H9 (cell line): ENCODE measurements around the gene HNRNPR. TPM values are rescaled to one million over a fixed set of nuclear protein-coding genes. Genes with fewer than 3 reads are reported as not detected.

Experiments
- DNase-seq: peaks from one replicate; pipeline ENCODE4 v3.0.0-alpha.2; 2017
- H2AFZ ChIP-seq: one replicate; pipeline ENCODE4 v1.6.1; 2013; ENCODE audit warnings: mild to moderate bottlenecking, low read length, control low read depth, moderate library complexity
- H2AK5ac ChIP-seq: 2 replicates; pipeline ENCODE4 v1.6.1; 2013; ENCODE audit warnings: low read length, control low read depth, mixed read lengths; ENCODE audit not compliant: insufficient read length
- H2BK120ac ChIP-seq: one replicate; pipeline ENCODE4 v1.6.1; 2013; ENCODE audit warnings: low read depth, mild to moderate bottlenecking, low read length, control low read depth, inconsistent platforms; ENCODE audit not compliant: poor library complexity, severe bottlenecking
- H2BK12ac ChIP-seq: 2 replicates; pipeline ENCODE4 v1.6.1; 2013; ENCODE audit warnings: low read length, control low read depth, mixed read lengths, low read depth; ENCODE audit not compliant: insufficient read length
- H2BK15ac ChIP-seq: 2 replicates; pipeline ENCODE4 v1.6.1; 2013; ENCODE audit warnings: low read depth, low read length, control low read depth
- H2BK20ac ChIP-seq: one replicate; pipeline ENCODE4 v1.6.1; 2013; ENCODE audit warnings: low read depth, mild to moderate bottlenecking, low read length, control low read depth, inconsistent platforms; ENCODE audit not compliant: poor library complexity, severe bottlenecking
- H2BK5ac ChIP-seq: 2 replicates; pipeline ENCODE4 v1.6.1; 2013; ENCODE audit warnings: low read length, control low read depth, mixed read lengths; ENCODE audit not compliant: insufficient read length
- H3K14ac ChIP-seq: 2 replicates; pipeline ENCODE4 v1.6.1; 2013; ENCODE audit warnings: low read length, control low read depth; ENCODE audit not compliant: insufficient read depth
- H3K18ac ChIP-seq: 2 replicates; pipeline ENCODE4 v1.6.1; 2013; ENCODE audit warnings: low read depth, mild to moderate bottlenecking, mixed read lengths, low read length, control low read depth; ENCODE audit not compliant: insufficient read length
- H3K23ac ChIP-seq: 2 replicates; pipeline ENCODE4 v1.6.1; 2013; ENCODE audit warnings: low read length, control low read depth, mixed read lengths, low read depth; ENCODE audit not compliant: insufficient read length
- H3K23me2 ChIP-seq: 2 replicates; pipeline ENCODE4 v1.6.1; 2013; ENCODE audit warnings: low read depth, mild to moderate bottlenecking, mixed read lengths, low read length, control low read depth; ENCODE audit not compliant: insufficient read length, poor library complexity, severe bottlenecking
- H3K27ac ChIP-seq: 2 replicates; pipeline ENCODE4 v1.5.1; 2013; ENCODE audit warnings: low read length, control low read depth, mixed read lengths, low read depth; ENCODE audit not compliant: insufficient read length
- H3K27me3 ChIP-seq: 2 replicates; pipeline ENCODE4 v1.6.1; 2013; ENCODE audit warnings: low read length, control low read depth, inconsistent platforms; ENCODE audit not compliant: insufficient read depth
- H3K4ac ChIP-seq: 2 replicates; pipeline ENCODE4 v1.6.1; 2013; ENCODE audit warnings: low read depth, mild to moderate bottlenecking, control low read depth, inconsistent platforms, low read length, moderate library complexity
- H3K4me1 ChIP-seq: 2 replicates; pipeline ENCODE4 v1.6.1; 2013; ENCODE audit warnings: low read length, control low read depth, inconsistent platforms; ENCODE audit not compliant: insufficient read depth
- H3K4me2 ChIP-seq: 2 replicates; pipeline ENCODE4 v1.6.1; 2013; ENCODE audit warnings: low read length, control low read depth, mixed read lengths; ENCODE audit not compliant: insufficient read length, insufficient read depth
- H3K56ac ChIP-seq: 2 replicates; pipeline ENCODE4 v1.6.1; 2013; ENCODE audit warnings: low read depth, mild to moderate bottlenecking, mixed read lengths, low read length, control low read depth; ENCODE audit not compliant: insufficient read length
- H3K79me1 ChIP-seq: 2 replicates; pipeline ENCODE4 v1.6.1; 2013; ENCODE audit warnings: low read depth, mild to moderate bottlenecking, moderate library complexity, low read length, control low read depth, inconsistent platforms; ENCODE audit not compliant: insufficient read depth, poor library complexity, severe bottlenecking
- H3K79me2 ChIP-seq: 2 replicates; pipeline ENCODE4 v1.6.1; 2013; ENCODE audit warnings: low read length, control low read depth, inconsistent platforms; ENCODE audit not compliant: insufficient read depth
- H3K9ac ChIP-seq: 2 replicates; pipeline ENCODE4 v1.6.1; 2013; ENCODE audit warnings: low read length, control low read depth, mixed read lengths; ENCODE audit not compliant: insufficient read length; ENCODE audit errors: extremely low read depth
- H3K9me3 ChIP-seq: one replicate; pipeline ENCODE4 v1.6.1; 2013; ENCODE audit warnings: low read depth, low read length, inconsistent platforms; ENCODE audit not compliant: control insufficient read depth
- H3T11ph ChIP-seq: one replicate; pipeline ENCODE4 v1.6.1; 2013; ENCODE audit warnings: mild to moderate bottlenecking, low read length, control low read depth, inconsistent platforms
- H4K20me1 ChIP-seq: one replicate; pipeline ENCODE4 v1.6.1; 2013; ENCODE audit not compliant: control insufficient read depth, insufficient read length, insufficient read depth
- H4K5ac ChIP-seq: 2 replicates; pipeline ENCODE4 v1.6.1; 2013; ENCODE audit warnings: low read depth, mild to moderate bottlenecking, mixed read lengths, low read length, control low read depth; ENCODE audit not compliant: insufficient read length
- H4K8ac ChIP-seq: replicated peaks from 2 replicates; pipeline ENCODE4 v1.6.1; 2013; ENCODE audit warnings: low read length, control low read depth, mixed read lengths, low read depth; ENCODE audit not compliant: insufficient read length
- H4K91ac ChIP-seq: 2 replicates; pipeline ENCODE4 v1.6.1; 2013; ENCODE audit warnings: low read depth, mild to moderate bottlenecking, moderate library complexity, mixed read lengths, low read length, control low read depth; ENCODE audit not compliant: insufficient read length
- H3K27ac Mint-ChIP-seq, 3 experiments: 2 replicates in 2 of 3; 3 replicates in 1 of 3; pipeline ENCODE4 v1.8.0; 2020 to 2021; ENCODE audit warnings: mixed read lengths in 3 of 3, mild to moderate bottlenecking in 1 of 3, moderate library complexity in 1 of 3
- H3K27me3 Mint-ChIP-seq: 2 replicates; pipeline ENCODE4 v1.8.0; 2021; ENCODE audit warnings: low read depth, mild to moderate bottlenecking, moderate library complexity, mixed read lengths
- H3K36me3 Mint-ChIP-seq, 3 experiments: 2 replicates in 2 of 3; 3 replicates in 1 of 3; pipeline ENCODE4 v1.8.0; 2020 to 2021; ENCODE audit warnings: low read depth in 3 of 3, mixed read lengths in 3 of 3; ENCODE audit not compliant: insufficient read depth in 1 of 3
- H3K4me1 Mint-ChIP-seq, 2 experiments: 2 replicates each; pipeline ENCODE4 v1.8.0; 2020; ENCODE audit warnings: mixed read lengths in 2 of 2
- H3K4me3 Mint-ChIP-seq, 2 experiments: 2 replicates in 1 of 2; 3 replicates in 1 of 2; pipeline ENCODE4 v1.8.0; 2020 to 2021; ENCODE audit warnings: mild to moderate bottlenecking in 2 of 2, mixed read lengths in 2 of 2, moderate library complexity in 1 of 2
- H3K9me3 Mint-ChIP-seq, 2 experiments: 2 replicates in 1 of 2; 3 replicates in 1 of 2; pipeline ENCODE4 v1.8.0; 2020; ENCODE audit warnings: mild to moderate bottlenecking in 2 of 2, mixed read lengths in 2 of 2, moderate library complexity in 1 of 2
- WGBS: extraction: QIAGEN DNeasy Blood & Tissue Kit; methylation state at CpG from one replicate; pipeline ENCODE4 v1.1.7; 2013; ENCODE audit warnings: missing lambda C conversion rate, low lambda C conversion rate, mixed read lengths; ENCODE audit not compliant: insufficient read length; ENCODE audit errors: extremely low coverage; 5-methylcytosine and 5-hydroxymethylcytosine counted together
- total RNA-seq: library from RNA; stranded (reverse); gene quantifications from 2 replicates; pipeline ENCODE4 v1.2.1, GENCODE V29; 2021
- TF ChIP-seq, protein P1 (sequence below): fragments of 200-600 bp; sonication (generic); conservative IDR thresholded peaks from 3 replicates; pipeline ENCODE4 v1.8.0; 2021; ENCODE audit warnings: antibody characterized with exemption, mild to moderate bottlenecking

The HNRNPR gene
- total RNA-seq, 1 experiment from 2014 or later = 196 TPM

DNA sequence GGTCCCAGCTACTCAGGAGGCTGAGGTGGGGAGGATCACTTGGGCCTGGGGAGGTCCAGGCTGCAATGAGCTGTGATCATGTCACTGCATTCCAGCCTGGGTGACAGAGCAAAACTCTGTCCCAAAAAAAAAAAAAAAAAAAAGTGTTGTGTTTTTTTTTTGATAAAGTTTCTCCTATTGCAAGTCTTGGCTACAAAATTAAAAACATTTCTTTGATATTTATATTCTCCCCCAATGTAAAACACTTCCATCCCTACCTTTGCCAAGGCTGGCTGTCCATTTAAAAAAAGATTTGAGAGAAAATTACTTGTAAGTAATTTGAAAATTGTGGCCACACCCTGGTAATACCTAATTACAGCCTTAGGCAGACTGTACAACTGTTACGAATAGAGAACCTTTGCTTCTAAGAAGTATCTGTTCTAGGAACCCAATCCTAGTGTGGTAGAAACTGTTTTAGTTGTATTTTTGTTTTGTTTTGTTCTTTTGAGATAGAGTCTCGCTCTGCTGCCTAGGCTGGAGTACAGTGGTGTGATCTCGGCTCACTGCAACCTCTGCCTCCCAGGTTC lies 14.3 kb upstream of the HNRNPR start:
- Histone ChIP-seq H2AFZ (no peak overlapping the region), H2BK12ac (no peak overlapping the region)
- WGBS = no CpG with 5 or more reads among the region's 3 CpGs

More for the DNA sequence above, 14.3 kb upstream of the HNRNPR start:
- H2AK5ac ChIP-seq = no peak overlapping the region
- no peaks in the 10 kb centered on the region for H3K79me2 ChIP-seq
- no peak overlapping the region for H4K91ac ChIP-seq
- no peak overlapping the region for H2BK5ac ChIP-seq
- Mint-ChIP-seq H3K36me3 (peaks cover 36 to 40% (median 36%) of the 10 kb centered on the region in 3 experiments), H3K4me1 (no peaks in the 10 kb centered on the region), H3K27ac (no peak overlapping the region), H3K9me3 (peaks cover 56 to 63% of the 10 kb centered on the region in 2 experiments), H3K27me3 (peaks cover 100% of the 10 kb centered on the region), H3K4me3 (no peak overlapping the region)
- no peak overlapping the region for H2BK20ac ChIP-seq
- H3K9ac ChIP-seq = no peak overlapping the region
- H3K14ac ChIP-seq = no peak overlapping the region
- no peak overlapping the region for H3K56ac ChIP-seq
- H3K18ac ChIP-seq = no peak overlapping the region
- no peak overlapping the region for H2BK120ac ChIP-seq
- H3K27me3 ChIP-seq = peaks cover 74% of the 10 kb centered on the region
- H3K9me3 ChIP-seq = peaks cover 42% of the 10 kb centered on the region
- H2BK15ac ChIP-seq = no peak overlapping the region
- no peak overlapping the region for H4K8ac ChIP-seq
- TF ChIP-seq, protein P1, sequence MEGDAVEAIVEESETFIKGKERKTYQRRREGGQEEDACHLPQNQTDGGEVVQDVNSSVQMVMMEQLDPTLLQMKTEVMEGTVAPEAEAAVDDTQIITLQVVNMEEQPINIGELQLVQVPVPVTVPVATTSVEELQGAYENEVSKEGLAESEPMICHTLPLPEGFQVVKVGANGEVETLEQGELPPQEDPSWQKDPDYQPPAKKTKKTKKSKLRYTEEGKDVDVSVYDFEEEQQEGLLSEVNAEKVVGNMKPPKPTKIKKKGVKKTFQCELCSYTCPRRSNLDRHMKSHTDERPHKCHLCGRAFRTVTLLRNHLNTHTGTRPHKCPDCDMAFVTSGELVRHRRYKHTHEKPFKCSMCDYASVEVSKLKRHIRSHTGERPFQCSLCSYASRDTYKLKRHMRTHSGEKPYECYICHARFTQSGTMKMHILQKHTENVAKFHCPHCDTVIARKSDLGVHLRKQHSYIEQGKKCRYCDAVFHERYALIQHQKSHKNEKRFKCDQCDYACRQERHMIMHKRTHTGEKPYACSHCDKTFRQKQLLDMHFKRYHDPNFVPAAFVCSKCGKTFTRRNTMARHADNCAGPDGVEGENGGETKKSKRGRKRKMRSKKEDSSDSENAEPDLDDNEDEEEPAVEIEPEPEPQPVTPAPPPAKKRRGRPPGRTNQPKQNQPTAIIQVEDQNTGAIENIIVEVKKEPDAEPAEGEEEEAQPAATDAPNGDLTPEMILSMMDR = no peak
- H3K27ac ChIP-seq = no peak overlapping the region
- H3K23me2 ChIP-seq = no peaks in the 10 kb centered on the region
- H3K4me2 ChIP-seq = no peak overlapping the region
- H3K4me1 ChIP-seq = no peaks in the 10 kb centered on the region
- no peak overlapping the region for H3K23ac ChIP-seq
- no peak overlapping the region for H3T11ph ChIP-seq
- no peaks in the 10 kb centered on the region for H4K20me1 ChIP-seq
- H3K79me1 ChIP-seq = no peaks in the 10 kb centered on the region
- H4K5ac ChIP-seq = no peak overlapping the region
- no peak for DNase-seq
- no peak overlapping the region for H3K4ac ChIP-seq
